Liver (tissue), 3 donors: ENCODE results near the gene TLK2.

Source experiments
- ATF3 ChIP-seq: IDR thresholded peaks from 2 replicates; pipeline ENCODE4 v1.6.1; 2016; ENCODE audit warnings: antibody characterized with exemption
- CTCF ChIP-seq: fragments of 150-350 bp; IDR thresholded peaks from 2 replicates; pipeline ENCODE4 v1.5.1; 2017; ENCODE audit warnings: improper control_type of control experiment, low read depth, low read length; ENCODE audit not compliant: missing input control
- EGR1 ChIP-seq, 2 donors: IDR thresholded peaks; 2 replicates each; pipeline ENCODE4 v1.6.1; 2016 to 2018; ENCODE audit warnings: antibody characterized with exemption in 2 of 2, low read depth in 2 of 2
- GABPA ChIP-seq, 2 donors: IDR thresholded peaks in 1 of 2; conservative IDR thresholded peaks in 1 of 2; 2 replicates each; pipeline ENCODE4 v1.6.1; 2016; ENCODE audit warnings: antibody characterized with exemption in 2 of 2, mild to moderate bottlenecking in 1 of 2, moderate library complexity in 1 of 2
- HNF4G ChIP-seq: IDR thresholded peaks from 2 replicates; pipeline ENCODE4 v1.6.1; 2016; ENCODE audit warnings: antibody characterized with exemption
- JUND ChIP-seq, 2 donors: IDR thresholded peaks; 2 replicates each; pipeline ENCODE4 v1.6.1; 2016; ENCODE audit warnings: antibody characterized with exemption in 2 of 2
- NR2F2 ChIP-seq: IDR thresholded peaks from 2 replicates; pipeline ENCODE4 v1.6.1; 2016; ENCODE audit warnings: antibody characterized with exemption
- RAD21 ChIP-seq, 2 donors: IDR thresholded peaks; 2 replicates each; pipeline ENCODE4 v1.6.1; 2016; ENCODE audit warnings: antibody characterized with exemption in 2 of 2, mild to moderate bottlenecking in 2 of 2
- REST ChIP-seq: IDR thresholded peaks from 2 replicates; pipeline ENCODE4 v1.6.1; 2016; ENCODE audit warnings: antibody characterized with exemption, mild to moderate bottlenecking
- TAF1 ChIP-seq: conservative IDR thresholded peaks from 2 replicates; pipeline ENCODE4 v1.6.1; 2016; ENCODE audit warnings: antibody characterized with exemption, mild to moderate bottlenecking
- YY1 ChIP-seq: IDR thresholded peaks from 2 replicates; pipeline ENCODE4 v1.6.1; 2016; ENCODE audit warnings: antibody characterized with exemption, mild to moderate bottlenecking
- TF ChIP-seq, protein P1 (sequence below): IDR thresholded peaks from 2 replicates; pipeline ENCODE4 v1.6.1; 2016; ENCODE audit warnings: antibody characterized with exemption
- donor health status: healthy.
- donor health status: healthy.

DNA sequence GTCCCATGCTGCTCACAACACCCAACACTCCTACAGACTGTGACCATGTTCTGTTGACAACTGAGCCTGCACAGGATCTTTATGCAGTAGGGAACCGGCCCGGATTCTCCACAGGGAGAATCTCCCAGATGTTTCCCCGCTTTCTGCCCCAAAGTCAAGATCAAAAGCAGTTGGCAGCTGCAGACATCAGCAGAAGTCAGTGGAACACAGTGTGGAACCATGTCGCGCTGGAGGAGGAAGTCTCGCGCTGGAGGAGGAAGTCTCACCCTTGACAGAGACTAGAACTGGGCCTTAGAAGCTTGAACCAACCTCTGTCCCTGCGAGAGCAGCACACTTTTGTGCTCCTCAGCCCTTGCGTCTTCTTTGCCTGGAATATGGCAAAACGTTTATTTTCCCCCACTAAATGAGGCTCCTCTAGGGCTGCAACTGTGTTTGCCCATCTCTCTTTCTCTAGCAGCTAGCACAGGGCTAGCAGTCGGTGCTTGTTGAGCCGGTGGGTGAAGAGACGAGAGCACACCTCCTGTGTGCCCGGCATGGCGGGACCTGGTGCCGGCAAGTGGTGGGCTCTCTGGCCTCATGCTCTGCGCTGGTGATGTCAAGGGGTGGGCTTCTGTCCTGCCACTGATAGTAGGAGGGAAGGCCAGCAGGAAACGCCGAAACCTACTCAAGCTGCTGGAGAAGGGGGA, 146.7 kb downstream of the TLK2 start:
- TF ChIP-seq REST: no peak
- TF ChIP-seq CTCF: no peak
- no peak for TF ChIP-seq RAD21 (IDR thresholded peaks at IDR 0.05)
- no peak for TF ChIP-seq YY1
- no peak for TF ChIP-seq NR2F2
- TF ChIP-seq JUND (IDR thresholded peaks at IDR 0.05): no peak
- TF ChIP-seq HNF4G: no peak
- TF ChIP-seq, protein P1, sequence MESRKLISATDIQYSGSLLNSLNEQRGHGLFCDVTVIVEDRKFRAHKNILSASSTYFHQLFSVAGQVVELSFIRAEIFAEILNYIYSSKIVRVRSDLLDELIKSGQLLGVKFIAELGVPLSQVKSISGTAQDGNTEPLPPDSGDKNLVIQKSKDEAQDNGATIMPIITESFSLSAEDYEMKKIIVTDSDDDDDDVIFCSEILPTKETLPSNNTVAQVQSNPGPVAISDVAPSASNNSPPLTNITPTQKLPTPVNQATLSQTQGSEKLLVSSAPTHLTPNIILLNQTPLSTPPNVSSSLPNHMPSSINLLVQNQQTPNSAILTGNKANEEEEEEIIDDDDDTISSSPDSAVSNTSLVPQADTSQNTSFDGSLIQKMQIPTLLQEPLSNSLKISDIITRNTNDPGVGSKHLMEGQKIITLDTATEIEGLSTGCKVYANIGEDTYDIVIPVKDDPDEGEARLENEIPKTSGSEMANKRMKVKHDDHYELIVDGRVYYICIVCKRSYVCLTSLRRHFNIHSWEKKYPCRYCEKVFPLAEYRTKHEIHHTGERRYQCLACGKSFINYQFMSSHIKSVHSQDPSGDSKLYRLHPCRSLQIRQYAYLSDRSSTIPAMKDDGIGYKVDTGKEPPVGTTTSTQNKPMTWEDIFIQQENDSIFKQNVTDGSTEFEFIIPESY: no peak
- TF ChIP-seq GABPA (IDR thresholded peaks at IDR 0.05 in 1 of 2, conservative IDR thresholded peaks at IDR 0.05 in 1 of 2): no peak
- TF ChIP-seq TAF1: no peak
- TF ChIP-seq EGR1 (IDR thresholded peaks at IDR 0.05; ENCODE audit: low read depth in 2 of 2): no peak
- TF ChIP-seq ATF3: no peak
